Left renal cortex interstitium (tissue), 4 donors: Measurements from ENCODE around the gene NPHP3. TPM values are rescaled to one million over a fixed set of nuclear protein-coding genes. Genes with fewer than 3 reads are reported as not detected.
A peak's percentile ranks its signal among the peaks of the same experiment; 100 is the strongest.

ENCODE experiments used
- DNase-seq, 4 donors: peaks; one replicate each; pipeline ENCODE4 v3.0.0-alpha.2; 2013; ENCODE audit warnings: low read depth in 4 of 4, low spot score in 2 of 4, missing footprints in 1 of 4
- polyA plus RNA-seq, 4 donors: library from polyadenylated mRNA; unstranded; fragments of 120-200 nt; gene quantifications; one replicate each; pipeline ENCODE4 v1.2.1, GENCODE V29; 2013; ENCODE audit not compliant: insufficient read length in 4 of 4

NPHP3 gene
- polyA plus RNA-seq, 4 donors = 25.3 to 84.7 (median 43.6) TPM

- DNase-seq = no peak
Observed at GRCh38 chr3:132709761-132710160, 12.4 kb downstream of the NPHP3 start.

DNA sequence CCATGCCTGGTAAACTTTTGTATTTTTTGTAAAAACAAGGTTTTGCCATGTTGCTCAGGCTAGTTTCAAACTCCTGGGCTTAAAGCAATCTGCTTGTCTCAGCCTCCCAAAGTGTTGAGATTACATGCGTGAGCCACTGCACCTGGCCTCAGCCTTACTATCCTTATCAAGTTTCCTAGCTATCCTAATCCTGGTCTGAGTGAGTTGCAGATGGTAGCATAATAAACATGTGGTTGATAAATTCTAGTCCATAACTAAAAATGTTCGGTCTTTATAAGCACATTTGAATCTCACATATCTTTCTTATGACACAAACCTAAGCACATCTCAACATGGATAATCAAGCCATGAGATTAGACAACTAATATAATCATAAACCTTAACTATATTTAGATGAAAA, 18.5 kb downstream of the NPHP3 start:
- no peak for DNase-seq

GRCh38 chr3:132695422-132695821, 26.8 kb downstream of the NPHP3 start:
- no peak for DNase-seq

DNA sequence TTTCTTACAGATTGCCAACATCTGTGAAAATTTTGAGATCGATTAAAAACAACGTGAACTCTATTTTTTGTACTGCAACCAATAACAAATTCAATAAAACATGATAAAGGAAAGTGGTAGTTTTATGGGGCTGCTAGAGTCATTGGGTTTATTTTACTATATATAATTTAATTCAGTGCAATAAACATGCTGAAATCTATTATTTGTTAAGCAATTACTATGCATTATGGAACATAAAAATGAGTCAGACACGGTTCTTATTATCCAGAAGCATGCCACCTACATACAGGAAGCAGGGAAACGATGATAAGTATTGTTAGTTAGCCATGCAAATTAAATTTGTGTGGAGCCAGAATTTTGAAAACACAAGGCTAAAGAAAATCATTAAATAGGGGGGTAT, 27.2 kb downstream of the NPHP3 start:
- no peak for DNase-seq

- DNase-seq = no peak
Observed at GRCh38 chr3:132690040-132690439, 32.2 kb downstream of the NPHP3 start.

- DNase-seq = no peak
Observed at GRCh38 chr3:132682201-132682600, 40.0 kb downstream of the NPHP3 start.

DNA sequence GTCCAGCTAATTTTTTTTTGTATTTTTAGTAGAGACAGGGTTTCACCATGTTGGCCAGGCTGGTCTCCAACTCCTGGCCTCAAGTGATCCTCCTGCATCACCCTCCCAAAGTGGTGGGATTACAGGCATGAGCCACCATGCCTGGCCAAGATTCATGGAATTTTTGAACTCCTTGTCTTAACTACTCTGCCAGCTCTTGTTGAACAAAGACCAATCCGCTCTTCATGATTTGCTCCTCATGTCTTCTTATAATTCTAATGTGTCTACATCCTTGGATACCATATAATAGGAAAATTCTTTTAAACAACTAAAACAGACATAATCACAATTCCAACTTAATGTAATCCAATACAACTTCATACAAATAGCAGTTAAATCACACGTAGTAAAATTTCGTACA, 40.8 kb downstream of the NPHP3 start:
- no peak for DNase-seq

GRCh38 chr3:132679911-132680310, 42.3 kb downstream of the NPHP3 start:
- no peak for DNase-seq

GRCh38 chr3:132675408-132675807, 46.8 kb downstream of the NPHP3 start:
- no peak for DNase-seq

- no peak for DNase-seq
Observed at GRCh38 chr3:132669256-132669777, 52.9 kb downstream of the NPHP3 start.

GRCh38 chr3:132665230-132665745, 56.9 kb downstream of the NPHP3 start:
- no peak for DNase-seq

- no peak for DNase-seq
Observed at GRCh38 chr3:132662212-132662611, 60.0 kb downstream of the NPHP3 start.

GRCh38 chr3:132661101-132661500, 61.1 kb downstream of the NPHP3 start:
- no peak for DNase-seq

DNA sequence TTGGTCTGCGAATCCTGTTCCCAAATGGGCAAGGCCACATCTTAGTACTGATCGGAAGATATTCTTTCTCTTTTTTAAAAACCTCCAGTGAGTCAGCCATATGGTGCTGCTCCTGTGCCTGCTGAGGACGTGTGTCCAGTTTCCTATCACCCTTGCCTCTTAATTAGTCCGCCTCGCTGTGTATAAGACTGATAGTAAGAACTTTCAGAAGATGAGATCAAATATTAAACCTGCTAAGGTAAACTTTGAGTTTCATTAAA, 61.5 kb downstream of the NPHP3 start:
- peak in 1 of 4 donors; percentile 15 for DNase-seq

- peak; percentile 51 to 89 (median 64) for DNase-seq
Observed at GRCh38 chr3:132660052-132660810, 62.0 kb downstream of the NPHP3 start, which contains the start of gene UBA5. Gene UBA5, plus strand, starts transcription at chr3:132660329. Its CDS starts 209 bp downstream, at chr3:132660538.

- peak; percentile 55 to 86 (median 74) for DNase-seq
Observed at GRCh38 chr3:132659365-132660051, 62.7 kb downstream of the NPHP3 start, which contains the start of gene ACAD11. Gene ACAD11, minus strand, starts transcription at chr3:132659809. Its CDS starts 58 bp downstream, at chr3:132659751.

- no peak for DNase-seq
Observed at GRCh38 chr3:132659000-132659364, 63.2 kb downstream of the NPHP3 start.

- no peak for DNase-seq
Observed at GRCh38 chr3:132657869-132658747, 64.1 kb downstream of the NPHP3 start.

GRCh38 chr3:132655471-132655870, 66.7 kb downstream of the NPHP3 start:
- no peak for DNase-seq

DNA sequence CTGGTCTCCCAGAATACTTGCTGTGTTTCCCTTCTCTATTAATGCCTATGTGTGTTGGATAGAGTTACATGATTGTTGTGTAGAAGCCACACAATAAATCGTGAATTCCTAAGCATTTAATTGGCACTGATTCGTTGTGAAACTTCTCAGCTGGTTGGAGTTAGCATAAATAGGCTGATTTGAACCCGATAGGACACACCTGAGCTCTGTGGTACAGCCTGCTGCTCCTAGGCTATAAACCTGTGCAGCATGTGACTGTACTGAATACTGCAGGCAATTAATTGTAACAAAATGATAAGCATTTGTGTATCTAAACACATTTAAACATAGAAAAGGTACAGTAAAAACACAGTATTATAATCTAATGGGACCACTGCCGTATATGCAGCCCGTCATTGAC, 67.5 kb downstream of the NPHP3 start:
- no peak for DNase-seq

GRCh38 chr3:132654190-132654589, 68.0 kb downstream of the NPHP3 start:
- no peak for DNase-seq
